Keratinocyte (primary cell): ENCODE measurements around the gene COA8. TPM values are rescaled to one million over a fixed set of nuclear protein-coding genes. Genes with fewer than 3 reads are reported as not detected.

Experiments used
- DNase-seq: peaks from one replicate; pipeline ENCODE4 v3.0.0-alpha.2; 2011; ENCODE audit warnings: low read depth, missing footprints, low spot score
- FAIRE-seq: peaks from 2 replicates; lab custom pipeline; 2011; peaks lifted over from hg19 to GRCh38; lab: Jason Lieb, UNC
- H2AFZ ChIP-seq: 2 replicates; pipeline ENCODE4 v1.6.0; 2012; ENCODE audit warnings: low read length, control low read depth, inconsistent platforms; ENCODE audit not compliant: control insufficient read depth
- H3K27ac ChIP-seq: 2 replicates; pipeline ENCODE4 v1.5.1; 2011; ENCODE audit warnings: low read length; ENCODE audit not compliant: control insufficient read depth, insufficient read depth
- H3K27me3 ChIP-seq: 3 replicates; pipeline ENCODE4 v1.6.0; 2011; ENCODE audit warnings: low read length; ENCODE audit not compliant: control insufficient read depth, insufficient read depth; ENCODE audit errors: extremely low read depth
- H3K36me3 ChIP-seq, 2 experiments: 2 replicates in 1 of 2; 3 replicates in 1 of 2; pipeline ENCODE4 v1.5.1; 2011; ENCODE audit warnings: low read length in 2 of 2, mild to moderate bottlenecking in 1 of 2; ENCODE audit not compliant: control insufficient read depth in 2 of 2, insufficient read depth in 2 of 2; ENCODE audit errors: extremely low read depth in 1 of 2
- H3K4me1 ChIP-seq: 3 replicates; pipeline ENCODE4 v1.5.1; 2011; ENCODE audit warnings: low read length; ENCODE audit not compliant: control insufficient read depth, insufficient read depth; ENCODE audit errors: extremely low read depth
- H3K4me2 ChIP-seq: 3 replicates; pipeline ENCODE4 v1.6.0; 2011; ENCODE audit warnings: low read depth, low read length; ENCODE audit not compliant: control insufficient read depth, insufficient read depth; ENCODE audit errors: extremely low read depth
- H3K4me3 ChIP-seq, 3 experiments: fragments of 200-600 bp in 1 of 3; sonication (generic) in 1 of 3; 2 replicates in 2 of 3; 3 replicates in 1 of 3; pipeline ENCODE4 v1.5.1; 2011 to 2016; ENCODE audit warnings: low read length in 3 of 3, mild to moderate bottlenecking in 3 of 3, control low read depth in 2 of 3, inconsistent platforms in 1 of 3, low read depth in 1 of 3, mixed read lengths in 1 of 3, mixed run types in 1 of 3, moderate library complexity in 1 of 3; ENCODE audit not compliant: control insufficient read depth in 2 of 3, insufficient read depth in 2 of 3; ENCODE audit errors: extremely low read depth in 1 of 3
- H3K79me2 ChIP-seq: 2 replicates; pipeline ENCODE4 v1.6.0; 2012; ENCODE audit warnings: low read length; ENCODE audit not compliant: control insufficient read depth, insufficient read depth
- H3K9ac ChIP-seq: 3 replicates; pipeline ENCODE4 v1.6.0; 2011; ENCODE audit warnings: low read length; ENCODE audit not compliant: control insufficient read depth, insufficient read depth; ENCODE audit errors: extremely low read depth
- H3K9me1 ChIP-seq: 3 replicates; pipeline ENCODE4 v1.6.0; 2011; ENCODE audit warnings: low read length; ENCODE audit not compliant: control insufficient read depth, insufficient read depth; ENCODE audit errors: extremely low read depth
- H3K9me3 ChIP-seq: 2 replicates; pipeline ENCODE4 v1.5.1; 2012; ENCODE audit warnings: low read depth, low read length; ENCODE audit not compliant: control insufficient read depth
- H4K20me1 ChIP-seq: 3 replicates; pipeline ENCODE4 v1.6.0; 2011; ENCODE audit warnings: low read length; ENCODE audit not compliant: control insufficient read depth, insufficient read depth; ENCODE audit errors: extremely low read depth
- EZH2 ChIP-seq: IDR thresholded peaks from one replicate; pipeline ENCODE4 v1.6.1; 2012; ENCODE audit warnings: inconsistent platforms, mild to moderate bottlenecking, low read length, moderate library complexity
- dilution Hi-C: fragments of 300-500 bp; cut with MboI; formaldehyde crosslinking; loops from one replicate; pipeline ENCODE4 v1.7.0; 2020; ENCODE audit warnings: low sequenced_read_pairs; ENCODE audit not compliant: extremely low pct_ligation_motif_present
- polyA plus RNA-seq, 5 experiments: library from polyadenylated mRNA; depleted of rRNA in 3 of 5; stranded (reverse) in 3 of 5; stranded (forward) in 1 of 5; unstranded in 1 of 5; fragments of >200 nt; gene quantifications; 1 replicate in 1 of 5; 2 replicates in 3 of 5; 3 replicates in 1 of 5; pipeline versions ENCODE4 v1.2.1 to v1.2.3, GENCODE V29; 2011 to 2012; ENCODE audit warnings: missing spikeins in 2 of 5, low read depth in 1 of 5, low replicate concordance in 1 of 5
- TF ChIP-seq, protein P1 (sequence below), 3 experiments: IDR thresholded peaks in 1 of 3; conservative IDR thresholded peaks in 1 of 3; optimal IDR thresholded peaks in 1 of 3; 2 replicates in 2 of 3; 3 replicates in 1 of 3; pipeline versions ENCODE3 to v1.5.1; 2011; ENCODE audit warnings: low read length in 3 of 3, mild to moderate bottlenecking in 3 of 3, moderate library complexity in 2 of 3, control low read depth in 1 of 3, inconsistent platforms in 1 of 3; ENCODE audit not compliant: insufficient read depth in 2 of 3; ENCODE audit errors: extremely low read depth in 1 of 3

The COA8 gene
- polyA plus RNA-seq, 1 donor (not counting 4 experiments of a cell fraction or from before 2014, with no cell fraction given), result 24.8 TPM

GRCh38 chr14:103545915-103546651 lies 16.7 kb upstream of the COA8 start:
- Histone ChIP-seq H3K9me1 (no peaks in the 10 kb centered on the region), H3K79me2 (no peaks in the 10 kb centered on the region), H3K9me3 (no peaks in the 10 kb centered on the region), H2AFZ (no peak overlapping the region), H4K20me1 (peaks cover 7% of the 10 kb centered on the region), H3K36me3 (no peaks in the 10 kb centered on the region), H3K27ac (no peak overlapping the region), H3K4me2 (no peak overlapping the region), H3K4me3 (no peak overlapping the region), H3K4me1 (peaks cover 14% of the 10 kb centered on the region), H3K9ac (no peak overlapping the region), H3K27me3 (no peaks in the 10 kb centered on the region)
- no peak for TF ChIP-seq EZH2
- TF ChIP-seq, protein P1, sequence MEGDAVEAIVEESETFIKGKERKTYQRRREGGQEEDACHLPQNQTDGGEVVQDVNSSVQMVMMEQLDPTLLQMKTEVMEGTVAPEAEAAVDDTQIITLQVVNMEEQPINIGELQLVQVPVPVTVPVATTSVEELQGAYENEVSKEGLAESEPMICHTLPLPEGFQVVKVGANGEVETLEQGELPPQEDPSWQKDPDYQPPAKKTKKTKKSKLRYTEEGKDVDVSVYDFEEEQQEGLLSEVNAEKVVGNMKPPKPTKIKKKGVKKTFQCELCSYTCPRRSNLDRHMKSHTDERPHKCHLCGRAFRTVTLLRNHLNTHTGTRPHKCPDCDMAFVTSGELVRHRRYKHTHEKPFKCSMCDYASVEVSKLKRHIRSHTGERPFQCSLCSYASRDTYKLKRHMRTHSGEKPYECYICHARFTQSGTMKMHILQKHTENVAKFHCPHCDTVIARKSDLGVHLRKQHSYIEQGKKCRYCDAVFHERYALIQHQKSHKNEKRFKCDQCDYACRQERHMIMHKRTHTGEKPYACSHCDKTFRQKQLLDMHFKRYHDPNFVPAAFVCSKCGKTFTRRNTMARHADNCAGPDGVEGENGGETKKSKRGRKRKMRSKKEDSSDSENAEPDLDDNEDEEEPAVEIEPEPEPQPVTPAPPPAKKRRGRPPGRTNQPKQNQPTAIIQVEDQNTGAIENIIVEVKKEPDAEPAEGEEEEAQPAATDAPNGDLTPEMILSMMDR (optimal IDR thresholded peaks at IDR 0.05 in 1 of 3, IDR thresholded peaks at IDR 0.05 in 1 of 3, conservative IDR thresholded peaks at IDR 0.05 in 1 of 3; ENCODE audit: extremely low read depth in 1 of 3, insufficient read depth in 2 of 3, low read length in 3 of 3), result no peak
- dilution Hi-C loops, result no loop called here
- FAIRE-seq, result no peak
- DNase-seq, result no peak

- no peak overlapping the region for H3K4me3 ChIP-seq
- H3K4me2 ChIP-seq, result no peak overlapping the region
- H3K9me3 ChIP-seq, result no peaks in the 10 kb centered on the region
- H3K27me3 ChIP-seq, result no peaks in the 10 kb centered on the region
- DNase-seq (no peak), FAIRE-seq (no peak)
- no peak overlapping the region for H3K27ac ChIP-seq
- peaks cover 7% of the 10 kb centered on the region for H4K20me1 ChIP-seq
- no peak overlapping the region for H2AFZ ChIP-seq
- peaks cover 2% of the 10 kb centered on the region for H3K9me1 ChIP-seq
- H3K79me2 ChIP-seq, result no peaks in the 10 kb centered on the region
- no peaks in the 10 kb centered on the region for H3K36me3 ChIP-seq
- peaks cover 14% of the 10 kb centered on the region for H3K4me1 ChIP-seq
- dilution Hi-C loops, result no loop called here
- TF ChIP-seq EZH2, result no peak
- TF ChIP-seq, protein P1 (optimal IDR thresholded peaks at IDR 0.05 in 1 of 3, IDR thresholded peaks at IDR 0.05 in 1 of 3, conservative IDR thresholded peaks at IDR 0.05 in 1 of 3; ENCODE audit: extremely low read depth in 1 of 3, insufficient read depth in 2 of 3, low read length in 3 of 3), result peak in 2 of 3 experiments; percentile 77 to 80
- no peak overlapping the region for H3K9ac ChIP-seq
Measured at GRCh38 chr14:103546652-103547454, 15.9 kb upstream of the COA8 start.
